Measurements from ENCODE around the gene ZMYND8.

Gene ZMYND8

DNA sequence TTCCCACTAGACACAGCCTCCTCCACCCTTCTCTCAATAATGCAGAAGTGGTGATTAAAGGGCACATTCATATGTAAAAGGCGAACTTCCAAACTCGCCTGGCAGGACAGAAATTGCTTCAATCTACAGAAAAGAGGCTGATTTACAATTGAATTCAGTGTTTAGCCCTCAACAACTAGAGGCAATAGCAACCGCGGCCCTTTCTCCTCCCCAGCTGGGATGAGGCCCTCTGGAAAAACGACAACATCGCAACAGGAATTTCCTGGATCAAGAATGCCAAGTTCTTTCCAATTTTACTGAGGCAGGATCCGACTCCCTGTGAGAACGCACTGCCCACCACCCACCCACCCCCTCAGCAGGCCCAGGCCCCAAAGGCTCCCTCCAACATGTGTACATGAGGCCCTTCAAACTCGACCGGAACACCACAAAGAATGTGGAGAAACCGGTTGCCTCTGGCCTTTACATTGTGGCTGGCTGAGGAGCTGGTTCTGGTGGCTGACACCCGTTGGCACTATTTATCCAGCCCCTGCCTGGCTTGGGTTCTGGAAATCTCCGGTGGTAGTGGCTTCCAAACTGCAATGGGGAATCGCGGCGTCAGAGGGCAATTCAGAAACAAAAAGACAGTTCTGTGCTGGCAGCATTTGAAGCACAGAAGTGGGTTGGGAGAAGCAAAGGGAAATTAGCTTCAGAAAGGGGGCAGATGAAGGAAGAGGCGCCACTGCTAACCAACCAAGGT, 36.8 kb downstream of the ZMYND8 start:
- ChIA-PET POLR2A (interaction anchor here (0.5 to 0.7 kb wide), 2 partner anchors 8 to 961 kb away, joined by 3 read pairs; no protein-coding TSS in a partner anchor), CTCF (interaction anchor here (0.5 kb wide), 1 partner anchor 1728 kb away, joined by 4 read pairs; no protein-coding TSS in a partner anchor)
- H3K36me3 ChIP-seq (ENCODE audit: control insufficient read depth in 2 of 2, insufficient read depth in 1 of 2, low read length in 2 of 2): peaks cover 0 to 4% of the 10 kb centered on the region in 2 experiments; a peak in 2 of 3 replicates
- no peak for TF ChIP-seq ZNF529 (tag by site-specific recombination; IDR thresholded peaks at IDR 0.05; ENCODE audit: insufficient replicate concordance)
- no peak for TF ChIP-seq ZNF184 (tag by site-specific recombination; IDR thresholded peaks at IDR 0.05)
- TF ChIP-seq, protein P1, sequence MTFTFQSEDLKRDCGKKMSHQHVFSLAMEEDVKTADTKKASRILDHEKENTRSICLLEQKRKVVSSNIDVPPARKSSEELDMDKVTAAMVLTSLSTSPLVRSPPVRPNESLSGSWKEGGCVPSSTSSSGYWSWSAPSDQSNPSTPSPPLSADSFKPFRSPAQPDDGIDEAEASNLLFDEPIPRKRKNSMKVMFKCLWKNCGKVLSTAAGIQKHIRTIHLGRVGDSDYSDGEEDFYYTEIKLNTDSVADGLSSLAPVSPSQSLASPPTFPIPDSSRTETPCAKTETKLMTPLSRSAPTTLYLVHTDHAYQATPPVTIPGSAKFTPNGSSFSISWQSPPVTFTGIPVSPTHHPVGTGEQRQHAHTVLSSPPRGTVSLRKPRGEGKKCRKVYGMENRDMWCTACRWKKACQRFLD (tag by site-specific recombination; IDR thresholded peaks at IDR 0.05): no peak
- TF ChIP-seq ZFHX2 (tag by site-specific recombination; conservative IDR thresholded peaks at IDR 0.05): peak; percentile 43; the same call in 1 of the 2 replicates
- TF ChIP-seq ZNF785 (tag by site-specific recombination; IDR thresholded peaks at IDR 0.05): no peak
- no peak for TF ChIP-seq ZNF544 (tag by site-specific recombination; IDR thresholded peaks at IDR 0.05)
- no peak for TF ChIP-seq GLIS1 (tag by site-specific recombination; IDR thresholded peaks at IDR 0.05)
- no peak for TF ChIP-seq REPIN1 (tag by site-specific recombination; IDR thresholded peaks at IDR 0.05; ENCODE audit: low read depth)
- TF ChIP-seq EGR2 (tag by site-specific recombination; IDR thresholded peaks at IDR 0.05; ENCODE audit: low read depth): 0 out of 2 replicates have a peak, but pooled peaks have one; percentile 5
- H3K9me3 ChIP-seq (ENCODE audit: control insufficient read depth, insufficient read depth, low read depth, low read length): no peaks in the 10 kb centered on the region
- H3K4me3 ChIP-seq (ENCODE audit: low read depth, low read length): no peak overlapping the region
- peak overlapping the region; percentile 25; the same call in 1 of the 2 replicates for H3K27ac ChIP-seq (ENCODE audit: extremely low read depth, low read depth, low read length)
- peaks cover 26% of the 10 kb centered on the region for H3K4me1 ChIP-seq (ENCODE audit: control insufficient read depth, insufficient read depth, low read length)

DNA sequence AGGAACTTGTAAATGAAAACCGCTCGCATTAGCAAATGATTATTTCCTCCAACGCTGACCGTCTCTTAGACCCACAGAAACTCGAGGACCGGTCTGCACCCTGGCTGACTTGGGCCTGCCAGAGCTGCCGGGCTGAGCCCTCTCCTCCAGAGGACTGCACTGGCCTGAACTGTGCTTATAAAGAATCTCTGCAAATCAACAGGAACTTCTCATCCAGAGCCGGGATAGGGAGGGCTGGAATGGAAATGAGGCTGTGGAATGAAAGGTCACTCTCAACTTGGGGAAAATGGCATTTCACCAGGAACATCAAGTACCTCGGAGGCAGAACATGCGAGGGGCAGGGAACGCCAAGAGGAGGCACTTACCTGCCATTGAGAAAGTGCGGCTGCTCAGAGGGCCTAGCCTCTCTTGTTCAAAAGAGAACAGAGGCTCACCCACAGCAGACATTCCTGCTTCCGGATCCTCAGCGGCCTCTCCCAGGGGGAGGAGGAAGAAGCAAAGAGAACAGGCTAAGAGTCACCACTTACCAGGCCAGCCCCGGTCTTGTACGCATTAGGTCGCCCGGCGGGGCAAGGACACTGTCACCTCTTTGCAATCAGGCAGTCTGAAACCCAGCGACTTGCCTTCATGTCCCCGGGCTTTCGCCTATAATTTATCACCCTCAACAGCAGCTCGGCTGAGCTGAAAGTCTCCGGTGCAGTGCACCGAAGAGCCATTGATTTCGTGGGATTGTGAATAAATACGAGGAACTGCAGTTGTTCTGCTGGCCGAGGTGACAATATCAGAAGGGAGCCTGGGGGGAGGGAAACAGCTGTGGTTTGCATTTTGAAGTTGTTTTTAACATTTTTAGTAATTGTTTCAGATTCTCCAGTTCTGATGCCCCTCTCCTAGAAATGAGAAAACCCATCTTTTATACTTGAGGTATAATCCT, 37.6 kb downstream of the ZMYND8 start:
- peaks cover 0 to 4% of the 10 kb centered on the region in 2 experiments; a peak in 2 of 3 replicates for H3K36me3 ChIP-seq (ENCODE audit: control insufficient read depth in 2 of 2, insufficient read depth in 1 of 2, low read length in 2 of 2)
- H3K27ac ChIP-seq (ENCODE audit: extremely low read depth, low read depth, low read length): peak overlapping the region; percentile 25; the same call in 1 of the 2 replicates
- CTCF ChIA-PET: no interaction called here
- POLR2A ChIA-PET: interaction anchor here (0.5 kb wide), 1 partner anchor 9 kb away, joined by 3 read pairs; no protein-coding TSS in a partner anchor
- peaks cover 26% of the 10 kb centered on the region for H3K4me1 ChIP-seq (ENCODE audit: control insufficient read depth, insufficient read depth, low read length)
- TF ChIP-seq PRDM1 (tag by site-specific recombination; IDR thresholded peaks at IDR 0.05) (peak; percentile 90), ZNF600 (tag by site-specific recombination; IDR thresholded peaks at IDR 0.05) (peak; percentile 70; the same call in 1 of the 2 replicates), ZNF76 (tag by site-specific recombination; IDR thresholded peaks at IDR 0.05; ENCODE audit: borderline replicate concordance, low read depth) (no peak), ZSCAN30 (tag by site-specific recombination; IDR thresholded peaks at IDR 0.05) (no peak), ZNF121 (tag by site-specific recombination; IDR thresholded peaks at IDR 0.05) (no peak), OSR2 (tag by site-specific recombination; IDR thresholded peaks at IDR 0.05) (0 out of 2 replicates have a peak, but pooled peaks have one; percentile 32), SCRT2 (tag by site-specific recombination; IDR thresholded peaks at IDR 0.05) (0 out of 2 replicates have a peak, but pooled peaks have one; percentile 45), IKZF3 (tag by site-specific recombination; IDR thresholded peaks at IDR 0.05) (0 out of 2 replicates have a peak, but pooled peaks have one; percentile 32), ZBTB17 (tag by site-specific recombination; IDR thresholded peaks at IDR 0.05) (peak; percentile 47), ZNF341 (tag by site-specific recombination; IDR thresholded peaks at IDR 0.05; ENCODE audit: low read depth) (peak; percentile 75)
- TF ChIP-seq, protein P2, sequence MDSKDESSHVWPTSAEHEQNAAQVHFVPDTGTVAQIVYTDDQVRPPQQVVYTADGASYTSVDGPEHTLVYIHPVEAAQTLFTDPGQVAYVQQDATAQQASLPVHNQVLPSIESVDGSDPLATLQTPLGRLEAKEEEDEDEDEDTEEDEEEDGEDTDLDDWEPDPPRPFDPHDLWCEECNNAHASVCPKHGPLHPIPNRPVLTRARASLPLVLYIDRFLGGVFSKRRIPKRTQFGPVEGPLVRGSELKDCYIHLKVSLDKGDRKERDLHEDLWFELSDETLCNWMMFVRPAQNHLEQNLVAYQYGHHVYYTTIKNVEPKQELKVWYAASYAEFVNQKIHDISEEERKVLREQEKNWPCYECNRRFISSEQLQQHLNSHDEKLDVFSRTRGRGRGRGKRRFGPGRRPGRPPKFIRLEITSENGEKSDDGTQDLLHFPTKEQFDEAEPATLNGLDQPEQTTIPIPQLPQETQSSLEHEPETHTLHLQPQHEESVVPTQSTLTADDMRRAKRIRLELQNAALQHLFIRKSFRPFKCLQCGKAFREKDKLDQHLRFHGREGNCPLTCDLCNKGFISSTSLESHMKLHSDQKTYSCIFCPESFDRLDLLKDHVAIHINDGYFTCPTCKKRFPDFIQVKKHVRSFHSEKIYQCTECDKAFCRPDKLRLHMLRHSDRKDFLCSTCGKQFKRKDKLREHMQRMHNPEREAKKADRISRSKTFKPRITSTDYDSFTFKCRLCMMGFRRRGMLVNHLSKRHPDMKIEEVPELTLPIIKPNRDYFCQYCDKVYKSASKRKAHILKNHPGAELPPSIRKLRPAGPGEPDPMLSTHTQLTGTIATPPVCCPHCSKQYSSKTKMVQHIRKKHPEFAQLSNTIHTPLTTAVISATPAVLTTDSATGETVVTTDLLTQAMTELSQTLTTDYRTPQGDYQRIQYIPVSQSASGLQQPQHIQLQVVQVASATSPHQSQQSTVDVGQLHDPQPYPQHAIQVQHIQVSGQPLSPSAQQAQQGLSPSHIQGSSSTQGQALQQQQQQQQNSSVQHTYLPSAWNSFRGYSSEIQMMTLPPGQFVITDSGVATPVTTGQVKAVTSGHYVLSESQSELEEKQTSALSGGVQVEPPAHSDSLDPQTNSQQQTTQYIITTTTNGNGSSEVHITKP (tag by site-specific recombination; IDR thresholded peaks at IDR 0.05): peak; percentile 71
- TF ChIP-seq, protein P3, sequence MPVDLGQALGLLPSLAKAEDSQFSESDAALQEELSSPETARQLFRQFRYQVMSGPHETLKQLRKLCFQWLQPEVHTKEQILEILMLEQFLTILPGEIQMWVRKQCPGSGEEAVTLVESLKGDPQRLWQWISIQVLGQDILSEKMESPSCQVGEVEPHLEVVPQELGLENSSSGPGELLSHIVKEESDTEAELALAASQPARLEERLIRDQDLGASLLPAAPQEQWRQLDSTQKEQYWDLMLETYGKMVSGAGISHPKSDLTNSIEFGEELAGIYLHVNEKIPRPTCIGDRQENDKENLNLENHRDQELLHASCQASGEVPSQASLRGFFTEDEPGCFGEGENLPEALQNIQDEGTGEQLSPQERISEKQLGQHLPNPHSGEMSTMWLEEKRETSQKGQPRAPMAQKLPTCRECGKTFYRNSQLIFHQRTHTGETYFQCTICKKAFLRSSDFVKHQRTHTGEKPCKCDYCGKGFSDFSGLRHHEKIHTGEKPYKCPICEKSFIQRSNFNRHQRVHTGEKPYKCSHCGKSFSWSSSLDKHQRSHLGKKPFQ (tag by site-specific recombination; IDR thresholded peaks at IDR 0.05): no peak
- H3K9me3 ChIP-seq (ENCODE audit: control insufficient read depth, insufficient read depth, low read depth, low read length): no peaks in the 10 kb centered on the region
- no peak overlapping the region for H3K4me3 ChIP-seq (ENCODE audit: low read depth, low read length)

Data from HEK293 (cell line).